AG04450 (cell line): ENCODE measurements around the gene CHST11. TPM values are rescaled to one million over a fixed set of nuclear protein-coding genes. Genes with fewer than 3 reads are reported as not detected.

Source experiments
- CTCF ChIA-PET: fragments of 300-600, 350-600 bp; formaldehyde crosslinking; extraction: SDS; loops from one replicate; lab custom pipeline; 2022; ENCODE audit warnings: antibody characterized with exemption, inconsistent platforms; lab: Charles Lee
- POLR2A ChIA-PET: fragments of 350-600 bp; formaldehyde crosslinking; extraction: SDS; loops from one replicate; lab custom pipeline; 2021; ENCODE audit warnings: antibody characterized with exemption, inconsistent platforms; lab: Yijun Ruan, JAX
- DNase-seq: peaks from one replicate; pipeline ENCODE4 v3.0.0-alpha.2; 2011; ENCODE audit warnings: low read depth, low spot score
- H3K27ac ChIP-seq: one replicate; pipeline ENCODE4 v1.5.1; 2012; ENCODE audit warnings: low read depth, low read length, control low read depth
- H3K27me3 ChIP-seq: one replicate; pipeline ENCODE4 v1.6.0; 2012; ENCODE audit warnings: low read length; ENCODE audit not compliant: control insufficient read depth, insufficient read depth
- H3K4me3 ChIP-seq: 2 replicates; pipeline ENCODE4 v1.5.1; 2011; ENCODE audit warnings: mild to moderate bottlenecking, low read depth, low read length, control low read depth
- H3K9me3 ChIP-seq: 2 replicates; pipeline ENCODE4 v1.5.1; 2012; ENCODE audit warnings: low read length; ENCODE audit not compliant: control insufficient read depth, insufficient read depth
- polyA plus RNA-seq: library from polyadenylated mRNA; depleted of rRNA; stranded (reverse); fragments of >200 nt; gene quantifications from 2 replicates; pipeline ENCODE4 v1.2.3, GENCODE V29; 2011
- TF ChIP-seq, protein P1 (sequence below): IDR thresholded peaks from 2 replicates; pipeline ENCODE4 v1.5.1; 2011; ENCODE audit warnings: low read depth, low read length, control low read depth, inconsistent platforms

Gene CHST11
- polyA plus RNA-seq, 1 experiment: 2.7 TPM

DNA sequence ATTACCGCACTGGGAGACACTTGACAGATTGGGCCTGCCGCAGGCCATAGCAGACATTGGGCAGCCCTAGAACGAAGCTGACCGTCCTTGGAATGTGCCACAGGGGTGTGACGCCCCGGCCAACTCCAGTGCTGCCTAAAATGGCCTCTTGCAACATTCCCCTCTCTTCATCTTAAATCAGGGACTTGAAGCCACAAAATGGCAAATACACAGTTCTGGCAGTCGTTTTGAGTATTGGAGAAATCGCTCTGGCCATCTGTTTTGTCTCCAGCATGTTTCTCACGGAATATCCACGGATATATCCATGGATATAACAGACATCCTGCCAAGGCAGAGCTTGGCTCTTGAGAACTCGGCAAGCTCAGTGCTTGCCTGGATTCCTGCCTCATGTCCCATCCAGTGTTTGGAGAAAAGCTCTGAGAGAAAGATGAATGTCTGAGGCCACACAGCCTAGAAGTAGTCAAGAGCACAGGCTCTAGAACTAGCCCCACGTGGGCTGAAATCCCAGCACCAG, 158.4 kb downstream of the CHST11 start:
- Histone ChIP-seq H3K27me3 (no peaks in the 10 kb centered on the region), H3K9me3 (no peaks in the 10 kb centered on the region), H3K4me3 (no peak overlapping the region), H3K27ac (no peak overlapping the region)
- POLR2A ChIA-PET: no interaction called here
- no peak for DNase-seq
- TF ChIP-seq, protein P1, sequence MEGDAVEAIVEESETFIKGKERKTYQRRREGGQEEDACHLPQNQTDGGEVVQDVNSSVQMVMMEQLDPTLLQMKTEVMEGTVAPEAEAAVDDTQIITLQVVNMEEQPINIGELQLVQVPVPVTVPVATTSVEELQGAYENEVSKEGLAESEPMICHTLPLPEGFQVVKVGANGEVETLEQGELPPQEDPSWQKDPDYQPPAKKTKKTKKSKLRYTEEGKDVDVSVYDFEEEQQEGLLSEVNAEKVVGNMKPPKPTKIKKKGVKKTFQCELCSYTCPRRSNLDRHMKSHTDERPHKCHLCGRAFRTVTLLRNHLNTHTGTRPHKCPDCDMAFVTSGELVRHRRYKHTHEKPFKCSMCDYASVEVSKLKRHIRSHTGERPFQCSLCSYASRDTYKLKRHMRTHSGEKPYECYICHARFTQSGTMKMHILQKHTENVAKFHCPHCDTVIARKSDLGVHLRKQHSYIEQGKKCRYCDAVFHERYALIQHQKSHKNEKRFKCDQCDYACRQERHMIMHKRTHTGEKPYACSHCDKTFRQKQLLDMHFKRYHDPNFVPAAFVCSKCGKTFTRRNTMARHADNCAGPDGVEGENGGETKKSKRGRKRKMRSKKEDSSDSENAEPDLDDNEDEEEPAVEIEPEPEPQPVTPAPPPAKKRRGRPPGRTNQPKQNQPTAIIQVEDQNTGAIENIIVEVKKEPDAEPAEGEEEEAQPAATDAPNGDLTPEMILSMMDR: no peak
- CTCF ChIA-PET: no interaction called here

DNA sequence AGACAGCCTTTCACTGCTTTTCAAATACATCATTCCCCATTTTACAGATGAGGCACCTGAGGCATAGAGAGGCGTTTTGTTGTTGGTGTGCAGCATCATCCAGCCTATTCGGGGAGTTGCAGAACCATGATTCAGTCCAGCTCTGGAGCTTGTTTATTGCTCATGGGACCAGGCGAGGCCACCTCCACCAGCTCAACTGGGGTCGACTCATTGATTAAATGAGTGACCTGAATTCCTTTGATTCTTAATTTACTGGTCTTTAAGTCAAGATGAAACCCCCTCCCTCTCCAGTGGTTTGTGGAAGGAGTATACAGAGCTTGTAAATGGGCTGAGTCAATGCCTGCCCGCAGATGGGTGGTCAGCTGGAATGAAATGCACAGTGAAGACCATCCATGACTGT, 161.9 kb downstream of the CHST11 start:
- TF ChIP-seq, protein P1: no peak
- ChIA-PET CTCF (no interaction called here), POLR2A (no interaction called here)
- no peaks in the 10 kb centered on the region for H3K27me3 ChIP-seq
- H3K27ac ChIP-seq: no peak overlapping the region
- DNase-seq: no peak
- H3K4me3 ChIP-seq: no peak overlapping the region
- H3K9me3 ChIP-seq: no peaks in the 10 kb centered on the region

DNA sequence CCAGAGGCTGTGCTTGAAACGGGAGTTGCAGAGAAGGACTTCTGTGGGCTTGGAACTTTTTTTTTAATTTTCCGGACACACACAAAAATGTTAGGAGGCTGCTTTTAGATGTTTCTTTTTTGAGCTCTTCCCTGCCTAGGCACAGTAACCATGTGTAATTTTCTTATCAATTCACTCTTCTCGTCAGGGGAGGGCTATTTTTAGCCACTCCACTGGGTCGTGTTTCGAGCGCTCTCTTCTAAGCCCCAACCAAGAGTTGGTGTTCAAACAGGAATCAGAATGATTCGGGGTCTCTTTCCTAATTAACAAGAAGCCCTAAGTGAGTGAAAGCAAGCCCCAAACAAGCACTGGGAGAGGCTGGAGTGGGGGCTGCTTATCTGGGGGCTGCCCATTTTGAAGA, 162.6 kb downstream of the CHST11 start:
- ChIA-PET POLR2A (no interaction called here), CTCF (no interaction called here)
- no peak overlapping the region for H3K27ac ChIP-seq
- no peak for DNase-seq
- H3K27me3 ChIP-seq: no peaks in the 10 kb centered on the region
- TF ChIP-seq, protein P1: no peak
- H3K9me3 ChIP-seq: no peaks in the 10 kb centered on the region
- H3K4me3 ChIP-seq: no peak overlapping the region

DNA sequence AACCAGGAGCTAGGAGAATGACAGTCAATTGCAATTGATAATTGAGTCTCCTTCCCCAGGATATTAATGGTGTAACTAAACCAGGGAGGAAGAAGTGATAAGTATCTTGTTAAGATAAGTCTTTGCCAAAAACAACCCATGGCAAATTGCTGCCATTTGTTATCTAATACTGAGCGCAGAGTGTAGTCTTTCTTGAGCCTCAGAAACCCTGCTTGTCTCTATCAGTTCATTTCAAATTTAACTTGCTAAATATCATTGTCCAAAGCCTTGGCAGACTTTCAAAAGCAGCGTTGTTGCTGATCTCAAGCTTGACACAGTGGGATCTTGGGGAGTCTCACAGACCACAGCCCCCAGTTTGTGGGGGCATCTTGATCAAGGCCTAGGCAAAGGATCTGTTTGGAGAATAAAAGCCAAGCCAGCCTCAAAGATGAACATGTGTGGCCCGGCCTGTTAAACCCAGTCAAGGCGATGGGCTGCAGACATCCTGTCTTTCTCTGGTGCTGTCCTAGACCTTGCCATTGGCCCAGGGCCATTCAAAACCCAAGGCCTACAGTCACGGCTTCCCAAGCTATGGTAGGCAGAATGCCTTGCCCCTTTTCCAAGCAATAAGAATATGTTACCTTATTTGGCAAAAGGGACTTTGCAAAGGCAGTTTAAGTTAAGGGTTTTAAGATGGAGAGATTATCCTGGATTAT, 164.2 kb downstream of the CHST11 start:
- POLR2A ChIA-PET: no interaction called here
- CTCF ChIA-PET: interaction anchor here (0.7 to 1.3 kb wide), 2 partner anchors 91 to 240 kb away, joined by 3 to 4 read pairs; no protein-coding TSS in a partner anchor
- no peak overlapping the region for H3K4me3 ChIP-seq
- H3K9me3 ChIP-seq: no peaks in the 10 kb centered on the region
- TF ChIP-seq, protein P1: no peak
- H3K27ac ChIP-seq: no peak overlapping the region
- no peaks in the 10 kb centered on the region for H3K27me3 ChIP-seq
- no peak for DNase-seq

DNA sequence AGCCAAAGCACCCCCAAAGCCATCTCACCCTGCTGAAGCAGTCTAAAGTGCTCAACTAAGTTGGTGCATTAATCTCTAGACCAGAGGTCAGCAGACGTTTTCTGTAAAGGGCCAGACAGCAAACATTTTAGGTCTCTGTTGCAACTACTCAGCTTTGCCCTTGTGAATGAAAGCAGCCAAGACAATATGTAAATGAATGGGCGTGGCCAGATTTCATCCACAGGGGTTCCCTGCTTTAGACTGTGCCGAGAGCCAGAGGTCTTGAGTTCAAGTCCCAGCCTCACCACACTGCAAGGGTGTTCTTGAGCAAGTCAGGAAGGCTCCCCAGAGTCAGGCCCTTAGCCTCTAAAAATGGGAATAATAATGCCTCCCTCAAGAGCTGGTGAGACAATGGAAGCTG, 166.2 kb downstream of the CHST11 start:
- Histone ChIP-seq H3K27ac (no peak overlapping the region), H3K4me3 (no peak overlapping the region), H3K9me3 (no peaks in the 10 kb centered on the region), H3K27me3 (peaks cover 5% of the 10 kb centered on the region)
- POLR2A ChIA-PET: no interaction called here
- DNase-seq: no peak
- CTCF ChIA-PET: no interaction called here
- TF ChIP-seq, protein P1: no peak
